Keratinocyte (primary cell): ENCODE results near the gene NLRP10. TPM values are rescaled to one million over a fixed set of nuclear protein-coding genes. Genes with fewer than 3 reads are reported as not detected.

Experiments used
- DNase-seq: peaks from one replicate; pipeline ENCODE4 v3.0.0-alpha.2; 2011; ENCODE audit warnings: low read depth, missing footprints, low spot score
- FAIRE-seq: peaks from 2 replicates; lab custom pipeline; 2011; peaks lifted over from hg19 to GRCh38; lab: Jason Lieb, UNC
- H2AFZ ChIP-seq: 2 replicates; pipeline ENCODE4 v1.6.0; 2012; ENCODE audit warnings: low read length, control low read depth, inconsistent platforms; ENCODE audit not compliant: control insufficient read depth
- H3K27ac ChIP-seq: 2 replicates; pipeline ENCODE4 v1.5.1; 2011; ENCODE audit warnings: low read length; ENCODE audit not compliant: control insufficient read depth, insufficient read depth
- H3K27me3 ChIP-seq: 3 replicates; pipeline ENCODE4 v1.6.0; 2011; ENCODE audit warnings: low read length; ENCODE audit not compliant: control insufficient read depth, insufficient read depth; ENCODE audit errors: extremely low read depth
- H3K36me3 ChIP-seq, 2 experiments: 2 replicates in 1 of 2; 3 replicates in 1 of 2; pipeline ENCODE4 v1.5.1; 2011; ENCODE audit warnings: low read length in 2 of 2, mild to moderate bottlenecking in 1 of 2; ENCODE audit not compliant: control insufficient read depth in 2 of 2, insufficient read depth in 2 of 2; ENCODE audit errors: extremely low read depth in 1 of 2
- H3K4me1 ChIP-seq: 3 replicates; pipeline ENCODE4 v1.5.1; 2011; ENCODE audit warnings: low read length; ENCODE audit not compliant: control insufficient read depth, insufficient read depth; ENCODE audit errors: extremely low read depth
- H3K4me2 ChIP-seq: 3 replicates; pipeline ENCODE4 v1.6.0; 2011; ENCODE audit warnings: low read depth, low read length; ENCODE audit not compliant: control insufficient read depth, insufficient read depth; ENCODE audit errors: extremely low read depth
- H3K4me3 ChIP-seq, 3 experiments: fragments of 200-600 bp in 1 of 3; sonication (generic) in 1 of 3; 2 replicates in 2 of 3; 3 replicates in 1 of 3; pipeline ENCODE4 v1.5.1; 2011 to 2016; ENCODE audit warnings: low read length in 3 of 3, mild to moderate bottlenecking in 3 of 3, control low read depth in 2 of 3, inconsistent platforms in 1 of 3, low read depth in 1 of 3, mixed read lengths in 1 of 3, mixed run types in 1 of 3, moderate library complexity in 1 of 3; ENCODE audit not compliant: control insufficient read depth in 2 of 3, insufficient read depth in 2 of 3; ENCODE audit errors: extremely low read depth in 1 of 3
- H3K79me2 ChIP-seq: 2 replicates; pipeline ENCODE4 v1.6.0; 2012; ENCODE audit warnings: low read length; ENCODE audit not compliant: control insufficient read depth, insufficient read depth
- H3K9ac ChIP-seq: 3 replicates; pipeline ENCODE4 v1.6.0; 2011; ENCODE audit warnings: low read length; ENCODE audit not compliant: control insufficient read depth, insufficient read depth; ENCODE audit errors: extremely low read depth
- H3K9me1 ChIP-seq: 3 replicates; pipeline ENCODE4 v1.6.0; 2011; ENCODE audit warnings: low read length; ENCODE audit not compliant: control insufficient read depth, insufficient read depth; ENCODE audit errors: extremely low read depth
- H3K9me3 ChIP-seq: 2 replicates; pipeline ENCODE4 v1.5.1; 2012; ENCODE audit warnings: low read depth, low read length; ENCODE audit not compliant: control insufficient read depth
- H4K20me1 ChIP-seq: 3 replicates; pipeline ENCODE4 v1.6.0; 2011; ENCODE audit warnings: low read length; ENCODE audit not compliant: control insufficient read depth, insufficient read depth; ENCODE audit errors: extremely low read depth
- CTCF ChIP-seq, 3 experiments: IDR thresholded peaks in 1 of 3; conservative IDR thresholded peaks in 1 of 3; optimal IDR thresholded peaks in 1 of 3; 2 replicates in 2 of 3; 3 replicates in 1 of 3; pipeline versions ENCODE3 to v1.5.1; 2011; ENCODE audit warnings: low read length in 3 of 3, mild to moderate bottlenecking in 3 of 3, moderate library complexity in 2 of 3, control low read depth in 1 of 3, inconsistent platforms in 1 of 3; ENCODE audit not compliant: insufficient read depth in 2 of 3; ENCODE audit errors: extremely low read depth in 1 of 3
- EZH2 ChIP-seq: IDR thresholded peaks from one replicate; pipeline ENCODE4 v1.6.1; 2012; ENCODE audit warnings: inconsistent platforms, mild to moderate bottlenecking, low read length, moderate library complexity
- dilution Hi-C: fragments of 300-500 bp; cut with MboI; formaldehyde crosslinking; loops from one replicate; pipeline ENCODE4 v1.7.0; 2020; ENCODE audit warnings: low sequenced_read_pairs; ENCODE audit not compliant: extremely low pct_ligation_motif_present
- polyA plus RNA-seq, 5 experiments: library from polyadenylated mRNA; depleted of rRNA in 3 of 5; stranded (reverse) in 3 of 5; stranded (forward) in 1 of 5; unstranded in 1 of 5; fragments of >200 nt; gene quantifications; 1 replicate in 1 of 5; 2 replicates in 3 of 5; 3 replicates in 1 of 5; pipeline versions ENCODE4 v1.2.1 to v1.2.3, GENCODE V29; 2011 to 2012; ENCODE audit warnings: missing spikeins in 2 of 5, low read depth in 1 of 5, low replicate concordance in 1 of 5

NLRP10 gene
- polyA plus RNA-seq, 1 donor (not counting 4 experiments of a cell fraction or from before 2014, with no cell fraction given): 7.1 TPM

GRCh38 chr11:7931168-7931567 is 34.1 kb downstream of the NLRP10 start, which contains the start of gene OR10A6:
TSS of gene OR10A6 (minus strand) at chr11:7931268. CDS start at chr11:7928662, 2,606 bp downstream.
- Histone ChIP-seq H3K4me3 (no peak within 1 kb of the TSS), H3K9ac (no peak within 1 kb of the TSS), H3K79me2 (no peaks in the 10 kb centered on the region), H4K20me1 (no peaks in the 10 kb centered on the region), H3K4me1 (no peaks in the 10 kb centered on the region), H3K9me1 (no peaks in the 10 kb centered on the region), H3K36me3 (peaks cover 0 to 1% of the 10 kb centered on the region in 2 experiments), H3K4me2 (no peak within 1 kb of the TSS), H2AFZ (no peak within 1 kb of the TSS), H3K9me3 (no peaks in the 10 kb centered on the region), H3K27ac (no peak within 1 kb of the TSS), H3K27me3 (no peaks in the 10 kb centered on the region)
- FAIRE-seq: no peak
- no peak for DNase-seq
- TF ChIP-seq CTCF (optimal IDR thresholded peaks at IDR 0.05 in 1 of 3, IDR thresholded peaks at IDR 0.05 in 1 of 3, conservative IDR thresholded peaks at IDR 0.05 in 1 of 3; ENCODE audit: extremely low read depth in 1 of 3, insufficient read depth in 2 of 3, low read length in 3 of 3) (no peak), EZH2 (no peak)
- dilution Hi-C loops: no loop called here

- no peak for TF ChIP-seq CTCF (optimal IDR thresholded peaks at IDR 0.05 in 1 of 3, IDR thresholded peaks at IDR 0.05 in 1 of 3, conservative IDR thresholded peaks at IDR 0.05 in 1 of 3; ENCODE audit: extremely low read depth in 1 of 3, insufficient read depth in 2 of 3, low read length in 3 of 3)
- TF ChIP-seq EZH2: no peak
- no peaks in the 10 kb centered on the region for H3K79me2 ChIP-seq
Observed at GRCh38 chr11:7927635-7928034, 37.6 kb downstream of the NLRP10 start.

More at GRCh38 chr11:7927635-7928034, 37.6 kb downstream of the NLRP10 start:
- Histone ChIP-seq H3K4me3 (no peak overlapping the region), H3K27ac (no peak overlapping the region), H3K9ac (no peak overlapping the region), H4K20me1 (no peaks in the 10 kb centered on the region), H3K9me1 (no peaks in the 10 kb centered on the region), H3K4me1 (no peaks in the 10 kb centered on the region), H3K9me3 (no peaks in the 10 kb centered on the region), H3K36me3 (peaks cover 0 to 1% of the 10 kb centered on the region in 2 experiments), H2AFZ (no peak overlapping the region), H3K27me3 (no peaks in the 10 kb centered on the region), H3K4me2 (no peak overlapping the region)
- dilution Hi-C loops: no loop called here
- FAIRE-seq (peak; percentile 51), DNase-seq (no peak)
